T-helper 1 cell (primary cell): Measurements from ENCODE around the gene SFT2D2.
A peak's percentile ranks its signal among the peaks of the same experiment; 100 is the strongest.

Source experiments
- DNase-seq, 5 donors: peaks; one replicate each; pipeline ENCODE4 v3.0.0-alpha.2; 2012 to 2020

The SFT2D2 gene

GRCh38 chr1:168271636-168272035 lies 45.8 kb downstream of the SFT2D2 start:
- DNase-seq: no peak

GRCh38 chr1:168273575-168273974 lies 47.8 kb downstream of the SFT2D2 start:
- DNase-seq: no peak

DNA sequence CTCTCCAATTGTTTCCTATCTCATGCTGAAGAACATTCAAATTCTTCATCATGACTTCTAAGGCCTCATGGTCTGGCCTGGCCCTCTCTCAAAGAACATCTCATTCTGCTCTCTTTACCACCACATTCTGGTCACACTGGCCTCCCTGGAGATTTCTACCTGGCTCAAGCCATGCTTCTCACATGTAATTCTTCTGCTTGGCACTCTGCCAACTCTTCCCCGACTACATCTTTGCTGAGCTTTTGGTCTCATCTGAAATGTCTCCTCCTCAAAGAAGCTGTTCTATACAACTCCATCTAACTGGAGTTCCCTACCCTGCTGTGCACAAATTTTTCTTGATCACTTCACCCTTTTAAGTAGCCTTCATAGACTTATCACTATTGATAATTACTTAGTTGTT lies 53.4 kb downstream of the SFT2D2 start:
- no peak for DNase-seq

- no peak for DNase-seq
Observed at GRCh38 chr1:168280296-168280927, 54.6 kb downstream of the SFT2D2 start, which contains the start of gene TBX19. Gene TBX19, plus strand, starts transcription at chr1:168280877. Its CDS starts 214 bp downstream, at chr1:168281091.

DNA sequence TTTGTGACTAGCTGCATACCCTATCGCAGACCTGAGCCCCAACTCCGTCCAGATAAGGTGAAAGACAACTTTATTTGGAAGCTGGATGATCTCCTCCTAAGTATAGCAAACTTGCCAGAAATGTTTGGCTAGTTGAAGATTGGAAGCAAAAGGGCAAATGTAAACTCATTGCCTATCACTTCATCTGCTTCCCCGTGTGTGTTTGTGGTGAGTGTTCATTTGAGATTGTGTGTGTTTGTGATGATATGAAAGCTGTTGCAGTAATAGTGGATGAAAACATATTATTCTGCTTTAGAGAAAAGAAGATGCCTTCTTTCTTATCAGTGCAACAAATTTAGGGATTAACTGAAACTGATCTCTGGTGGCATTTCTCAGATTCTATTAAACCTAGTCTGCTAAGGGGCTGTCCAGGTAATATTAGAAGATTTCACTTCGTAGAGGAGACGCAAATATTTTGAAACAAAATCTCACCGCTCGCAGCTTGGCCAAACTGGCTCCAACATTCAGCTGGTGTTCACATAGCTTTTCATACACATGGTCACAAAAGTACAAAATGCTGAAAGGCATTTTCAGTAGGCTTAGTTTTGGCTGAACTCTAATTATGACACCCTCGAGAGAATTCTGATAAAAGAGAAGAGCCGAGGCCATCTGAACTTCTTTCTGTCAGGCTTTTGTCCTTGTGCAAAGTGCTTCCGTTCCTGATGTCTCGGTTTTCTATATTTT lies 56.0 kb downstream of the SFT2D2 start:
- no peak for DNase-seq

GRCh38 chr1:168285521-168285790 lies 59.7 kb downstream of the SFT2D2 start:
- DNase-seq: no peak

DNA sequence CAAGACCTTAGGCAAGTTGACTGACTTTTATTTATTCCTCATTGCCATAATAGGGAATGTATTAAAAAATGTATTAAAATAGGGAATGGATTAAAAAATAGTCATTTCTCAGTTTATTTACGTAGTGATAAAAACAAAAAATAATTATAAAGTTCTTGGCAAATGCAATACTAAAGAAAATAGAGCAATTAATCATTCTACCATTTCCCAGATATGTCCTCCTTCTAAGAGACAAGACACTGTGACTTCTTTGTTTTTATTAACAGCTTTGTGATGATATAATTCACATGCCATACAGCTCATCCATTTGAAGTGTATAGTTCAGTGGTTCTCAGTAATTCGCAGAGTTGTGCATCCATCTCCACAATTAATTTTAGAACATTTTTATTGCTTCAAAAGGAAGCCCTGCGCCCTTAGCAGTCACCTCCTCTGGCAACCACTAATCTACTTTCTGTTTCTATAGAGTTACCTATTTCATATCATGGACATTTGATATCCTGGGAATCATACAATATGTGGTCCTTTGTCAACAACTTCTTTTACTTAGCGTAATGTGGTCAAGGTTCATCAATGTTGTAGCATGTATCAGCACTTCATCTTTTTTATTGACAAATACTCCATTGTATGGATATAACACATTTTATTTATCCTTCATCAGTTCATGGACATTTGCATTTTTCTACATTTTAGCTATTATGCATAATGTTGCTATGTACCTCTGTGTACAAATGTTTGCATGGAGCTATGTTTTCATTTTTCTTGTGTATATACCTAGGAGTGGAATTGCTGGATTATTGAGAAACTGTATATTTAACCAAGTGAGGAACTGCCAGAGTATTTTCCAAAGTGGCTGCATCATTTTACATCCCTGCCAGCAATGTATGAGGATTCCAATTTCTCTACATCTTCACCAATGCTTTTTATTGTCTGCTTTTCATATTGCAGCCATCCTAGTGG lies 60.4 kb downstream of the SFT2D2 start:
- no peak for DNase-seq

GRCh38 chr1:168287237-168287664 lies 61.4 kb downstream of the SFT2D2 start:
- DNase-seq: peak in 1 of 5 donors; percentile 69

GRCh38 chr1:168288311-168289052 lies 62.7 kb downstream of the SFT2D2 start:
- DNase-seq: no peak

- DNase-seq: no peak
Observed at GRCh38 chr1:168291222-168291837, 65.5 kb downstream of the SFT2D2 start.

GRCh38 chr1:168293356-168293755 lies 67.6 kb downstream of the SFT2D2 start:
- DNase-seq: no peak

- DNase-seq: no peak
Observed at GRCh38 chr1:168295411-168296114, 69.8 kb downstream of the SFT2D2 start.

DNA sequence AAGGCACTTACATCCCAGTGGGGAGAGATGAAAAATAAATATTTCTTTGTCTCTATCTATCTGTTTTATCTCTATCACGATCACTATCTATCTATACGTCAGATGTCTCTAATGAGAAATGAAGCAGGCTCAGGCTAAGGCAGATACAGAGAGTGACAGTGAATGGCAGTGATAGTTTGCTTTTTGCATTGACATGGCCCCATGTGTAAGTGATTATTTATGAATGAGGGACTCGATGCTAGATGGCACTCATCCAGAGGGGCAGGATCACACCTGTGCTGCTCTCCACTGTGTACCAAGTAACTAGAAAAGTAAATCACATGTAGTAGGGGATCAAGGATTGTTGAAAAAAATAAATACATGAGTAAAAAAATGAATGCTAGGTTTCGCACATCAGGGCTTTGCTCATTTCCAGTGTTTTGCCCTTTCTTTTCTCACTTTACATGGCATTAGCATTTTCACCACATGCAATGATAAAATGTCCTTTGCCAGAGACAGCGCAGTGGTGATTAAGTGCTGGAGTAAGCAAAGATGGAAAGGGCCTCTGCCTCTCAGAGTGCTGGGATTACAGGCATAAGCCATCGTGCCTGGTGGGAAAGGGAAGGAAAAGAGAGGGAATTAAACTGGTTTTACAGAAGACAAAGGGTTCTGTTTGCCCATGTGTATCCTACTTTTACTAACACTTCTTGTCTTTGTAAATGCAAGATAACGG lies 71.4 kb downstream of the SFT2D2 start:
- DNase-seq: no peak

DNA sequence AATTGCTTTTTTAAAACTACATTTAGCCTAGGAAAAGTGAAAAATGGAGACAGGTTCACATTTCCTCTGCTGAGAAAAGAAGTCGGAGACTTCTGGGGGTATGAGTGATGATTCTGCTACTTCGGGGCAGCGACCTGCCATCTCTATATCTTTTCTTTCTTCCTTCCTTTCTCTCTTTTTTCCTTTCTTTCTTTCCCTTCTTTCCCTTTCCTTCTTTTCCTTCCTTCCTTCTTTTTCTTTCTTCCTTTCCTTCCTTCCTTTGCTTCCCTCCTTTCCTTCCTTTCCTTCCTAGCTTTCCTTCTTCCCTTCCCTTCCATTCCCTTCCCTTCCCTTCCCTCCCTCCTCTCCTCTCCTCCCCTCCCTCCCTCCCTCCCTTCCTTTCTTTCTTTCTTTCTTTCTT lies 72.6 kb downstream of the SFT2D2 start:
- no peak for DNase-seq

DNA sequence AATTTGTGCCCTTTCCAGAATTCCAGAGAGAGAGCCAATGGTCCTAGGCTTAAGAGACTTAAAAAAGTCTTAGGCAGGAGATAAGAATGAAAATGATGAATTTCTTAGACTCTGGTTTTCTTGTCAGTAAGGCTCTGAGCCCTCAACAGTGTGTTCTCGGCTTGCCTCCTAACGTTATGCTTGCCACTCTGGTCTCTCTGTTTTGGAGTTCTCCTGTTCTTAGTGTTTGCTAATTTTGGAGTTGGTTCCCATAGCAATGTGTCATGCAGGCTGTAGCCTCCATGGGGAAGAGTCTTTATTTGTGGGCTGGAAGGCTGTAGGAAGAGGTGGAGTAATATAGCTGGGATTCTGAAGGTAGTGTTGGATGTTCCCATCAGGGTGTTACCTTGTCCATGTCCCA lies 74.8 kb downstream of the SFT2D2 start:
- no peak for DNase-seq

DNA sequence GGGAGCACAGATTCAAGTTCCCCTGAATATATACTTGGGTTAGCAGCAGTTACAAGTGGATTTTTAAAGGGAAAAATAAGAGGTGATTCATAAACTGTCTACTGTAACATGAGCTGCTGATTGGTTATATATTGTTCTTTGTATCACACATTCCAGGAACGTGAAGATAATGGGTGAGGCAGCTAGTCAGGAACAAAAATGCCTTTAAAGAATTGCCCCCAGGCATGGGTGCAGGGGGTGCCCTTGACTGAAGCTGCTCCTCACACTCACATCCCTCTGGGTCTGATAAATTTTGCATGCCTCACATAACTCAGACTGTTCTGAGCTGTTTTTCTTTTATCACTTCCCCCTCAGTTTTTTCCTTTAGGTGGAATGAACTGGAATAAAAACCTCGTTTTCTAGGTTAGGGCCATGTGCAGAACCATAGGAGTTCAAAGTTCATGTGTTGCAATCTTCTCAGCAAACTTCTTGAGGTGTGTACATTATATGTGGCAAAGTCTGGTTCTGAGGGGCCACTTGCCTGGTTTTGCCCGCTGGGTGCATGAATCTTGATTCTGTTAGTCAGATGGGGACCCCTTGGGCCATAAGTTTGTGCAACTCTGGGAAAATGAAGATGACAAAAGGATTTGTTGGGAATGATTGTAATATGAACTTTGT lies 76.0 kb downstream of the SFT2D2 start:
- no peak for DNase-seq
